Neural cell (in vitro differentiated cells): ENCODE data around the gene ADCK2. TPM values are rescaled to one million over a fixed set of nuclear protein-coding genes. Genes with fewer than 3 reads are reported as not detected.

ENCODE experiments used
- H2AFZ ChIP-seq: fragments of 200-600, 300-800 bp; sonication (generic), shearing (Covaris generic); 2 replicates; pipeline ENCODE4 v1.6.0; 2014; ENCODE audit warnings: low read depth, mild to moderate bottlenecking, antibody characterized with exemption, low read length, moderate library complexity
- H3F3A ChIP-seq: fragments of 200-600 bp; shearing (Covaris generic); 2 replicates; pipeline ENCODE4 v1.6.1; 2016; ENCODE audit warnings: mild to moderate bottlenecking, moderate library complexity, mixed read lengths, antibody characterized with exemption, low read length; ENCODE audit not compliant: insufficient read depth, poor library complexity, severe bottlenecking
- H3K27ac ChIP-seq: fragments of 200-600, 300-800 bp; sonication (generic), shearing (Covaris generic); 2 replicates; pipeline ENCODE4 v1.5.1; 2014; ENCODE audit warnings: mild to moderate bottlenecking, low read length, moderate library complexity
- H3K27me3 ChIP-seq: fragments of 300-800, 200-600 bp; sonication (generic), shearing (Covaris generic); 2 replicates; pipeline ENCODE4 v1.6.0; 2014; ENCODE audit warnings: mild to moderate bottlenecking, low read depth, low read length, moderate library complexity; ENCODE audit not compliant: insufficient read depth
- H3K36me3 ChIP-seq: fragments of 300-800, 200-600 bp; sonication (generic), shearing (Covaris generic); 2 replicates; pipeline ENCODE4 v1.5.1; 2014; ENCODE audit warnings: mild to moderate bottlenecking, antibody characterized with exemption, low read length, moderate library complexity; ENCODE audit not compliant: insufficient read depth
- H3K4me2 ChIP-seq: fragments of 300-800, 200-600 bp; sonication (generic), shearing (Covaris generic); 2 replicates; pipeline ENCODE4 v1.6.0; 2014; ENCODE audit warnings: mild to moderate bottlenecking, low read length
- H3K4me3 ChIP-seq: fragments of 300-800, 200-600 bp; sonication (generic), shearing (Covaris generic); 2 replicates; pipeline ENCODE4 v1.5.1; 2014; ENCODE audit warnings: mild to moderate bottlenecking, low read length, moderate library complexity
- H3K79me2 ChIP-seq: fragments of 200-600 bp; shearing (Covaris generic); replicated peaks from 2 replicates; pipeline ENCODE4 v1.6.0; 2014; ENCODE audit warnings: mild to moderate bottlenecking, low read length, moderate library complexity; ENCODE audit not compliant: insufficient read depth
- H3K9ac ChIP-seq: fragments of 300-800, 200-600 bp; sonication (generic), shearing (Covaris generic); 2 replicates; pipeline ENCODE4 v1.6.1; 2016; ENCODE audit warnings: mild to moderate bottlenecking, low read length, mixed read lengths
- H3K9me2 ChIP-seq: fragments of 200-600 bp; shearing (Covaris generic); 2 replicates; pipeline ENCODE4 v1.6.1; 2016; ENCODE audit warnings: mild to moderate bottlenecking, low read length, mixed read lengths; ENCODE audit not compliant: insufficient read depth
- H3K9me3 ChIP-seq: fragments of 200-600, 300-800 bp; sonication (generic), shearing (Covaris generic); 2 replicates; pipeline ENCODE4 v1.6.1; 2016; ENCODE audit warnings: mild to moderate bottlenecking, mixed run types, low read length, moderate library complexity, mixed read lengths
- H4K20me1 ChIP-seq: fragments of 200-600 bp; shearing (Covaris generic); 2 replicates; pipeline ENCODE4 v1.6.1; 2016; ENCODE audit warnings: mild to moderate bottlenecking, mixed run types; ENCODE audit not compliant: insufficient read depth
- CTCF ChIP-seq: fragments of 450-650 bp; IDR thresholded peaks from 2 replicates; pipeline ENCODE4 v1.5.1; 2014; ENCODE audit warnings: antibody characterized with exemption, mild to moderate bottlenecking, moderate library complexity; ENCODE audit not compliant: poor library complexity, severe bottlenecking
- EP300 ChIP-seq: fragments of 450-650 bp; conservative IDR thresholded peaks from 2 replicates; pipeline ENCODE4 v1.6.1; 2014; ENCODE audit warnings: antibody characterized with exemption, mild to moderate bottlenecking, moderate library complexity; ENCODE audit not compliant: poor library complexity, severe bottlenecking
- EZH2 ChIP-seq: fragments of 200-600, 300-800 bp; shearing (Covaris generic), sonication (generic); IDR thresholded peaks from 2 replicates; pipeline ENCODE4 v1.6.1; 2014; ENCODE audit warnings: antibody characterized with exemption, low read length, borderline replicate concordance, mild to moderate bottlenecking; ENCODE audit not compliant: insufficient read depth, poor library complexity, severe bottlenecking
- MXI1 ChIP-seq: fragments of 450-650 bp; conservative IDR thresholded peaks from 2 replicates; pipeline ENCODE4 v1.6.1; 2014; ENCODE audit warnings: antibody characterized with exemption, mild to moderate bottlenecking; ENCODE audit not compliant: poor library complexity, severe bottlenecking
- POLR2AphosphoS5 ChIP-seq: IDR thresholded peaks from 2 replicates; pipeline ENCODE4 v1.6.1; 2012
- RAD21 ChIP-seq: fragments of 450-650 bp; conservative IDR thresholded peaks from 2 replicates; pipeline ENCODE4 v1.6.1; 2014; ENCODE audit warnings: antibody characterized with exemption, mild to moderate bottlenecking, moderate library complexity
- SMC3 ChIP-seq: fragments of 450-650 bp; conservative IDR thresholded peaks from 2 replicates; pipeline ENCODE4 v1.6.1; 2014; ENCODE audit warnings: antibody characterized with exemption, mild to moderate bottlenecking, moderate library complexity; ENCODE audit not compliant: poor library complexity
- TAF1 ChIP-seq: IDR thresholded peaks from 2 replicates; pipeline ENCODE4 v1.6.1; 2012; ENCODE audit warnings: low read depth
- polyA plus RNA-seq: library from polyadenylated mRNA; depleted of rRNA; stranded (reverse); fragments of >200 nt; gene quantifications from 2 replicates; pipeline ENCODE4 v1.2.3, GENCODE V29; 2014
- TF ChIP-seq, protein P1 (sequence below): IDR thresholded peaks from 2 replicates; pipeline ENCODE4 v1.6.1; 2012; ENCODE audit warnings: borderline replicate concordance

The ADCK2 gene
- polyA plus RNA-seq, 1 donor from 2014 or later = 20.2 TPM

DNA sequence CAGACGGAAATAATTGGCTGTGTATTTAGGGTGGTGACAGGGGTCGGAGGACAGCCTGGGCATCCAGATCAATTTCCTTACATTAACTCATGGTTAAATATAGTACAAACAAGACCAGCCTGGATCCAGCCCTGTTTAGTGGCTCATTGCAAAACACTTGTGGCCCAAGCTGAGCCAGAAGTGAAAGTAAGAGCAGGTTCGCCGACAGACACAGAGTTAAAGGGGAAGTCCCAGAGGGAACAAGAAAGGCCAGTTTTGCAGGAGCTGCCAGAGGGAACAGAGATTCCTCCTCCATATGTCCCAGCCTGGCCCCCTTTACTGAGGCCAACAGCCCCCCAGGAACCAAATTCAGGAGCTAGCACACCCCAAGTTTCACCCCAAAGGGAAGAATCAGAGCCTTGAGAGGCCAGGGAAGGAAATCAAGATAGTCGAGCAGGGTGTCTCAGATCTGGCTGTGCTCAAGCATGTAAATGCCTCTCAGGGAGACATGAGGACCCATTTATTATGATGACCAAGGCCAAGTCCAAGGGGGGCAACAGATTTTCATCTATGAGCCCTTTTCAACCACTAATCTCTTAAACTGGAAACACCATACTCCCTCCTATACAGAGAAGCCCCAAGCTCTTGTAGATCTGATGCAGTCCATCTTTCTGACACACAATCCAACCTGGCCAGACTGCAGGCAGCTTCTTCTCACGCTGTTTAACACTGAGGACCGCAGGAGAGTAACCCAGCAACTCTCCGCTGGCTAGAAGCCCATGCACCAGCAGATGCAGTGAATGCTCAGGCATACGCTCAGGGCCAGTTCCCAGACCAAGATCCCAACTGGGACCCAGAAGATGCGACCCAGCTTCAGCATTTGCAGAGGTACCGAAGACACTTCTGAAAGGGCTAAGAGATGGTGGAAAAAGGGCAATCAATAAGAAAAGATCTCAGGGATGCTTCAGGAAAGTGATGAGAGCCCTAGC is 15.9 kb upstream of the ADCK2 start:
- Histone ChIP-seq H3K4me2 (no peak overlapping the region), H3K36me3 (no peaks in the 10 kb centered on the region), H3K27ac (no peak overlapping the region), H3K79me2 (no peaks in the 10 kb centered on the region), H4K20me1 (no peaks in the 10 kb centered on the region), H3K4me3 (no peak overlapping the region), H3K27me3 (no peaks in the 10 kb centered on the region), H3F3A (no peaks in the 10 kb centered on the region), H3K9me3 (no peaks in the 10 kb centered on the region), H3K9ac (no peak overlapping the region), H2AFZ (no peak overlapping the region), H3K9me2 (no peaks in the 10 kb centered on the region)
- TF ChIP-seq EP300 (no peak), CTCF (no peak), TAF1 (no peak), EZH2 (no peak), RAD21 (no peak), POLR2AphosphoS5 (no peak), MXI1 (no peak), SMC3 (no peak)
- TF ChIP-seq, protein P1, sequence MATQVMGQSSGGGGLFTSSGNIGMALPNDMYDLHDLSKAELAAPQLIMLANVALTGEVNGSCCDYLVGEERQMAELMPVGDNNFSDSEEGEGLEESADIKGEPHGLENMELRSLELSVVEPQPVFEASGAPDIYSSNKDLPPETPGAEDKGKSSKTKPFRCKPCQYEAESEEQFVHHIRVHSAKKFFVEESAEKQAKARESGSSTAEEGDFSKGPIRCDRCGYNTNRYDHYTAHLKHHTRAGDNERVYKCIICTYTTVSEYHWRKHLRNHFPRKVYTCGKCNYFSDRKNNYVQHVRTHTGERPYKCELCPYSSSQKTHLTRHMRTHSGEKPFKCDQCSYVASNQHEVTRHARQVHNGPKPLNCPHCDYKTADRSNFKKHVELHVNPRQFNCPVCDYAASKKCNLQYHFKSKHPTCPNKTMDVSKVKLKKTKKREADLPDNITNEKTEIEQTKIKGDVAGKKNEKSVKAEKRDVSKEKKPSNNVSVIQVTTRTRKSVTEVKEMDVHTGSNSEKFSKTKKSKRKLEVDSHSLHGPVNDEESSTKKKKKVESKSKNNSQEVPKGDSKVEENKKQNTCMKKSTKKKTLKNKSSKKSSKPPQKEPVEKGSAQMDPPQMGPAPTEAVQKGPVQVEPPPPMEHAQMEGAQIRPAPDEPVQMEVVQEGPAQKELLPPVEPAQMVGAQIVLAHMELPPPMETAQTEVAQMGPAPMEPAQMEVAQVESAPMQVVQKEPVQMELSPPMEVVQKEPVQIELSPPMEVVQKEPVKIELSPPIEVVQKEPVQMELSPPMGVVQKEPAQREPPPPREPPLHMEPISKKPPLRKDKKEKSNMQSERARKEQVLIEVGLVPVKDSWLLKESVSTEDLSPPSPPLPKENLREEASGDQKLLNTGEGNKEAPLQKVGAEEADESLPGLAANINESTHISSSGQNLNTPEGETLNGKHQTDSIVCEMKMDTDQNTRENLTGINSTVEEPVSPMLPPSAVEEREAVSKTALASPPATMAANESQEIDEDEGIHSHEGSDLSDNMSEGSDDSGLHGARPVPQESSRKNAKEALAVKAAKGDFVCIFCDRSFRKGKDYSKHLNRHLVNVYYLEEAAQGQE = no peak

- H3K27me3 ChIP-seq = no peaks in the 10 kb centered on the region
- H3K9ac ChIP-seq = no peak overlapping the region
- H3K9me2 ChIP-seq = no peaks in the 10 kb centered on the region
Observed at GRCh38 chr7:140657891-140658290, 14.9 kb upstream of the ADCK2 start.

More at GRCh38 chr7:140657891-140658290, 14.9 kb upstream of the ADCK2 start:
- no peaks in the 10 kb centered on the region for H3K9me3 ChIP-seq
- no peak overlapping the region for H3K27ac ChIP-seq
- no peak overlapping the region for H3K4me2 ChIP-seq
- no peaks in the 10 kb centered on the region for H3K36me3 ChIP-seq
- H2AFZ ChIP-seq = no peak overlapping the region
- no peaks in the 10 kb centered on the region for H3K79me2 ChIP-seq
- H3F3A ChIP-seq = no peaks in the 10 kb centered on the region
- H4K20me1 ChIP-seq = no peaks in the 10 kb centered on the region
- TF ChIP-seq, protein P1 = no peak
- TF ChIP-seq SMC3 (no peak), RAD21 (no peak), EZH2 (no peak), POLR2AphosphoS5 (no peak)
- no peak overlapping the region for H3K4me3 ChIP-seq
